HG03095 (cell line): ENCODE results near the gene NLN.
"Not testable (repeated sequence)": the region's sequence is repeated elsewhere in the genome, so short reads cannot be mapped to it uniquely, and the experiment has no call there.

Experiments
- ATAC-seq: cut with Tn5 transposase; IDR thresholded peaks from one replicate; pipeline ENCODE4 v1.9.1; 2021; ENCODE audit warnings: moderate library complexity; ENCODE audit not compliant: unreplicated experiment

NLN gene

GRCh38 chr5:65866837-65867521 lies 145.0 kb downstream of the NLN start:
- ATAC-seq, result no peak

GRCh38 chr5:65867542-65868195 lies 145.7 kb downstream of the NLN start:
- no peak for ATAC-seq

- ATAC-seq, result no peak
Measured at GRCh38 chr5:65868509-65868908, 146.5 kb downstream of the NLN start.

GRCh38 chr5:65871182-65871581 lies 149.2 kb downstream of the NLN start:
- no peak for ATAC-seq

GRCh38 chr5:65871776-65872175 lies 149.8 kb downstream of the NLN start:
- ATAC-seq, result not testable (repeated sequence)

- no peak for ATAC-seq
Measured at GRCh38 chr5:65873181-65873750, 151.3 kb downstream of the NLN start.

GRCh38 chr5:65874241-65874640 lies 152.2 kb downstream of the NLN start:
- ATAC-seq, result no peak

GRCh38 chr5:65876496-65876895 lies 154.5 kb downstream of the NLN start:
- no peak for ATAC-seq

- no peak for ATAC-seq
Measured at GRCh38 chr5:65876970-65877369, 155.0 kb downstream of the NLN start.
